GM21423 (cell line): ENCODE measurements around the gene PPP2R5C.

ENCODE experiments used
- ATAC-seq: cut with Tn5 transposase; IDR thresholded peaks from one replicate; pipeline ENCODE4 v1.9.1; 2021; ENCODE audit warnings: mild to moderate bottlenecking, moderate library complexity; ENCODE audit not compliant: unreplicated experiment

The PPP2R5C gene

GRCh38 chr14:101909371-101910096, 148.0 kb downstream of the PPP2R5C start:
- ATAC-seq = no peak

GRCh38 chr14:101912841-101913240, 151.3 kb downstream of the PPP2R5C start:
- ATAC-seq = no peak

- ATAC-seq = no peak
Measured at GRCh38 chr14:101914083-101914482, 152.6 kb downstream of the PPP2R5C start.

GRCh38 chr14:101915871-101916815, 154.6 kb downstream of the PPP2R5C start:
- no peak for ATAC-seq

GRCh38 chr14:101916816-101917412, 155.4 kb downstream of the PPP2R5C start:
- no peak for ATAC-seq

GRCh38 chr14:101917413-101918017, 156.0 kb downstream of the PPP2R5C start:
- no peak for ATAC-seq

- no peak for ATAC-seq
Measured at GRCh38 chr14:101918065-101918989, 156.8 kb downstream of the PPP2R5C start.

GRCh38 chr14:101920271-101920670, 158.8 kb downstream of the PPP2R5C start:
- ATAC-seq = no peak

- no peak for ATAC-seq
Measured at GRCh38 chr14:101922866-101923265, 161.4 kb downstream of the PPP2R5C start.

- no peak for ATAC-seq
Measured at GRCh38 chr14:101925152-101925551, 163.6 kb downstream of the PPP2R5C start.

GRCh38 chr14:101926085-101926484, 164.6 kb downstream of the PPP2R5C start:
- no peak for ATAC-seq

- no peak for ATAC-seq
Measured at GRCh38 chr14:101926620-101927019, 165.1 kb downstream of the PPP2R5C start.

GRCh38 chr14:101927859-101928258, 166.3 kb downstream of the PPP2R5C start:
- ATAC-seq = no peak

GRCh38 chr14:101928415-101928841, 166.9 kb downstream of the PPP2R5C start:
- no peak for ATAC-seq

- no peak for ATAC-seq
Measured at GRCh38 chr14:101929096-101929495, 167.6 kb downstream of the PPP2R5C start.

- no peak for ATAC-seq
Measured at GRCh38 chr14:101929946-101930345, 168.4 kb downstream of the PPP2R5C start.

GRCh38 chr14:101932673-101933072, 171.2 kb downstream of the PPP2R5C start:
- ATAC-seq = no peak

GRCh38 chr14:101933209-101933608, 171.7 kb downstream of the PPP2R5C start:
- ATAC-seq = no peak

GRCh38 chr14:101934601-101935150, 173.2 kb downstream of the PPP2R5C start:
- ATAC-seq = no peak
